ENCODE data around the gene GPANK1. TPM values are rescaled to one million over a fixed set of nuclear protein-coding genes. Genes with fewer than 3 reads are reported as not detected.

The GPANK1 gene
- total RNA-seq, 1 experiment from 2014 or later, result 29.1 TPM

DNA sequence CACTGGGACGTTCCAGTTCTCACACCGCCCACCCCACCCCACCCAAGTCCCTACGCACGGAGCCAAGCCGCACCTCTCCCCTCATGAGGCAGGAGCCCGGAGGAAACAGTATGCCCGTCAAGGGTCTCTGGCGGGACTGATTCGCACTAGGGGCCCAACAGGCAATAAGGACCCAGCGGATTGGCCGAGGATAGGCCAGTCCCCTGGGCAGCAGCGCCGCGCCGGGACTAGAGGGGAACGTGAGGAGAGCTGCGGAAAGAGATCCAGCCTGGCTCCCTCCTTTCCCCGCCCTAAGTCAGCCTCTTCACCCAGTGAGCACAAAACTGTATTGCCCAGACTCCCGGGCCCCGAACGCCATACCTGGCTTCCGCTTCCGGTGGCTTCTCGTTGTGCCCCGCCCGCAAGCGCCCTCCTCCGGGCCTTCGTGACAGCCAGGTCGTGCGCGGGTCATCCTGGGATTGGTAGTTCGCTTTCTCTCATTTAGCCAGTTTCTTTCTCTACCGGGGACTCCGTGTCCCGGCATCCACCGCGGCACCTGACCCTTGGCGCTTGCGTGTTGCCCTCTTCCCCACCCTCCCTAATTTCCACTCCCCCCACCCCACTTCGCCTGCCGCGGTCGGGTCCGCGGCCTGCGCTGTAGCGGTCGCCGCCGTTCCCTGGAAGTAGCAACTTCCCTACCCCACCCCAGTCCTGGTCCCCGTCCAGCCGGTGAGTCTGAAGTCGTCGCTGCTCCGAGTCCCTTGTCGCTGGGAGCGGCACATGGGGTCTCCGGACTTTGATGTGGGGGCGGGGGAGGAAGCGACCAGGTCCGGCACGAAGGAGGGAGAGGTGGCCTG lies 922 bp upstream of the GPANK1 start, which contains the start of gene CSNK2B (continued):
- TF ChIP-seq, protein P1, sequence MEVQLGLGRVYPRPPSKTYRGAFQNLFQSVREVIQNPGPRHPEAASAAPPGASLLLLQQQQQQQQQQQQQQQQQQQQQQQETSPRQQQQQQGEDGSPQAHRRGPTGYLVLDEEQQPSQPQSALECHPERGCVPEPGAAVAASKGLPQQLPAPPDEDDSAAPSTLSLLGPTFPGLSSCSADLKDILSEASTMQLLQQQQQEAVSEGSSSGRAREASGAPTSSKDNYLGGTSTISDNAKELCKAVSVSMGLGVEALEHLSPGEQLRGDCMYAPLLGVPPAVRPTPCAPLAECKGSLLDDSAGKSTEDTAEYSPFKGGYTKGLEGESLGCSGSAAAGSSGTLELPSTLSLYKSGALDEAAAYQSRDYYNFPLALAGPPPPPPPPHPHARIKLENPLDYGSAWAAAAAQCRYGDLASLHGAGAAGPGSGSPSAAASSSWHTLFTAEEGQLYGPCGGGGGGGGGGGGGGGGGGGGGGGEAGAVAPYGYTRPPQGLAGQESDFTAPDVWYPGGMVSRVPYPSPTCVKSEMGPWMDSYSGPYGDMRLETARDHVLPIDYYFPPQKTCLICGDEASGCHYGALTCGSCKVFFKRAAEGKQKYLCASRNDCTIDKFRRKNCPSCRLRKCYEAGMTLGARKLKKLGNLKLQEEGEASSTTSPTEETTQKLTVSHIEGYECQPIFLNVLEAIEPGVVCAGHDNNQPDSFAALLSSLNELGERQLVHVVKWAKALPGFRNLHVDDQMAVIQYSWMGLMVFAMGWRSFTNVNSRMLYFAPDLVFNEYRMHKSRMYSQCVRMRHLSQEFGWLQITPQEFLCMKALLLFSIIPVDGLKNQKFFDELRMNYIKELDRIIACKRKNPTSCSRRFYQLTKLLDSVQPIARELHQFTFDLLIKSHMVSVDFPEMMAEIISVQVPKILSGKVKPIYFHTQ (CRISPR knock-in tag; IDR thresholded peaks at IDR 0.05), result no peak
- TF ChIP-seq ZNF416 (CRISPR knock-in tag; IDR thresholded peaks at IDR 0.05) (no peak), NR1H2 (CRISPR knock-in tag; IDR thresholded peaks at IDR 0.05) (no peak), USF1 (CRISPR knock-in tag; IDR thresholded peaks at IDR 0.05) (peak; percentile 77; the same call in 1 of the 2 replicates), TCF7 (CRISPR knock-in tag; IDR thresholded peaks at IDR 0.05; ENCODE audit: low read depth) (no peak), ZNF423 (CRISPR knock-in tag; IDR thresholded peaks at IDR 0.05) (no peak), HMGA2 (CRISPR knock-in tag; IDR thresholded peaks at IDR 0.05) (no peak), E2F4 (CRISPR knock-in tag; IDR thresholded peaks at IDR 0.05; ENCODE audit: borderline replicate concordance, low read depth) (no peak), CREM (CRISPR knock-in tag; IDR thresholded peaks at IDR 0.05) (peak; percentile 15; the same call in 1 of the 2 replicates), TEAD1 (CRISPR knock-in tag; IDR thresholded peaks at IDR 0.05) (no peak), TEAD4 (CRISPR knock-in tag; IDR thresholded peaks at IDR 0.05) (no peak), ZBTB43 (CRISPR knock-in tag; IDR thresholded peaks at IDR 0.05) (no peak), JAZF1 (CRISPR knock-in tag; IDR thresholded peaks at IDR 0.05) (no peak), JUN (CRISPR knock-in tag; IDR thresholded peaks at IDR 0.05) (peak; percentile 14; the same call in 1 of the 2 replicates), FOXP4 (CRISPR knock-in tag; IDR thresholded peaks at IDR 0.05) (peak; percentile 4; the same call in 1 of the 2 replicates), OVOL2 (CRISPR knock-in tag; IDR thresholded peaks at IDR 0.05; ENCODE audit: borderline replicate concordance) (no peak), FOXK1 (CRISPR knock-in tag; IDR thresholded peaks at IDR 0.05) (peak; percentile 73; the same call in 1 of the 2 replicates), RORB (CRISPR knock-in tag; IDR thresholded peaks at IDR 0.05) (no peak)
- TF ChIP-seq, protein P2, sequence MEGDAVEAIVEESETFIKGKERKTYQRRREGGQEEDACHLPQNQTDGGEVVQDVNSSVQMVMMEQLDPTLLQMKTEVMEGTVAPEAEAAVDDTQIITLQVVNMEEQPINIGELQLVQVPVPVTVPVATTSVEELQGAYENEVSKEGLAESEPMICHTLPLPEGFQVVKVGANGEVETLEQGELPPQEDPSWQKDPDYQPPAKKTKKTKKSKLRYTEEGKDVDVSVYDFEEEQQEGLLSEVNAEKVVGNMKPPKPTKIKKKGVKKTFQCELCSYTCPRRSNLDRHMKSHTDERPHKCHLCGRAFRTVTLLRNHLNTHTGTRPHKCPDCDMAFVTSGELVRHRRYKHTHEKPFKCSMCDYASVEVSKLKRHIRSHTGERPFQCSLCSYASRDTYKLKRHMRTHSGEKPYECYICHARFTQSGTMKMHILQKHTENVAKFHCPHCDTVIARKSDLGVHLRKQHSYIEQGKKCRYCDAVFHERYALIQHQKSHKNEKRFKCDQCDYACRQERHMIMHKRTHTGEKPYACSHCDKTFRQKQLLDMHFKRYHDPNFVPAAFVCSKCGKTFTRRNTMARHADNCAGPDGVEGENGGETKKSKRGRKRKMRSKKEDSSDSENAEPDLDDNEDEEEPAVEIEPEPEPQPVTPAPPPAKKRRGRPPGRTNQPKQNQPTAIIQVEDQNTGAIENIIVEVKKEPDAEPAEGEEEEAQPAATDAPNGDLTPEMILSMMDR (IDR thresholded peaks at IDR 0.05), result no peak
- TF ChIP-seq, protein P3, sequence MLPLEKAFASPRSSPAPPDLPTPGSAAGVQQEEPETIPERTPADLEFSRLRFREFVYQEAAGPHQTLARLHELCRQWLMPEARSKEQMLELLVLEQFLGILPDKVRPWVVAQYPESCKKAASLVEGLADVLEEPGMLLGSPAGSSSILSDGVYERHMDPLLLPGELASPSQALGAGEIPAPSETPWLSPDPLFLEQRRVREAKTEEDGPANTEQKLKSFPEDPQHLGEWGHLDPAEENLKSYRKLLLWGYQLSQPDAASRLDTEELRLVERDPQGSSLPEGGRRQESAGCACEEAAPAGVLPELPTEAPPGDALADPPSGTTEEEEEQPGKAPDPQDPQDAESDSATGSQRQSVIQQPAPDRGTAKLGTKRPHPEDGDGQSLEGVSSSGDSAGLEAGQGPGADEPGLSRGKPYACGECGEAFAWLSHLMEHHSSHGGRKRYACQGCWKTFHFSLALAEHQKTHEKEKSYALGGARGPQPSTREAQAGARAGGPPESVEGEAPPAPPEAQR (CRISPR knock-in tag; IDR thresholded peaks at IDR 0.05), result no peak
- TF ChIP-seq, protein P4, sequence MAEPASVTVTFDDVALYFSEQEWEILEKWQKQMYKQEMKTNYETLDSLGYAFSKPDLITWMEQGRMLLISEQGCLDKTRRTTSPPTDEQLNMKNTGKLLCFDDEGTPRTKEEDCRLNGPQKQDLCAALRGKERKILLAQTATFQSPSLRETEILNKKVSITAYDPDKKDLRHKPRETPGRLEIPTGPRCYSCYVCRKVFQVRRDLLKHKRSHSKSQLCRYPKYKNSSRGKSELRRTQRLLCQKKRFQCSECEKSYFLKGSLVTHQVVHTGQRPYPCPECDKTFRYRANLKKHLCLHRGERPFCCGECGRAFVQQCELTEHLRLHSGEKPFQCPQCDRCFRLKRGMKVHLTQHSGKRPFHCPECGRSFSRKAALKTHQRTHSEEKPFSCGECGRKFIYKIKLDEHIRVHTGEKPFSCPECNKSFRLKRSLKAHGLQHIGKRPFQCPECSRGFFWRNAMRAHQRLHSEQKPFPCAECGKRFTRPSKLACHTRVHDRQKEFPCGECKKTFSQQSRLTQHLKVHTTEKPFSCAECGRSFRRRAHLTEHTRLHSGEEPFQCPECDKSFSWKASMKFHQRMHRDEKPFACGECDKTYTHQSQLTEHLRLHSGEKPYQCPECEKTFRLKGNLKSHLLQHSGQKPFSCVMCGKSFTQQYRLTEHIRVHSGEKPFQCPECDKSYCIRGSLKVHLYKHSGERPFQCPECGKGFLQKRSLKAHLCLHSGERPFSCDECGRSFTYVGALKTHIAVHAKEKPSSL (CRISPR knock-in tag; conservative IDR thresholded peaks at IDR 0.05), result no peak
- TF ChIP-seq, protein P5, sequence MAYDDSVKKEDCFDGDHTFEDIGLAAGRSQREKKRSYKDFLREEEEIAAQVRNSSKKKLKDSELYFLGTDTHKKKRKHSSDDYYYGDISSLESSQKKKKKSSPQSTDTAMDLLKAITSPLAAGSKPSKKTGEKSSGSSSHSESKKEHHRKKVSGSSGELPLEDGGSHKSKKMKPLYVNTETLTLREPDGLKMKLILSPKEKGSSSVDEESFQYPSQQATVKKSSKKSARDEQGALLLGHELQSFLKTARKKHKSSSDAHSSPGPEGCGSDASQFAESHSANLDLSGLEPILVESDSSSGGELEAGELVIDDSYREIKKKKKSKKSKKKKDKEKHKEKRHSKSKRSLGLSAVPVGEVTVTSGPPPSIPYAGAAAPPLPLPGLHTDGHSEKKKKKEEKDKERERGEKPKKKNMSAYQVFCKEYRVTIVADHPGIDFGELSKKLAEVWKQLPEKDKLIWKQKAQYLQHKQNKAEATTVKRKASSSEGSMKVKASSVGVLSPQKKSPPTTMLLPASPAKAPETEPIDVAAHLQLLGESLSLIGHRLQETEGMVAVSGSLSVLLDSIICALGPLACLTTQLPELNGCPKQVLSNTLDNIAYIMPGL (CRISPR knock-in tag; IDR thresholded peaks at IDR 0.05), result peak; percentile 39; the same call in 1 of the 2 replicates

Measured in WTC11 (cell line).